Stimulated activated CD8-positive, alpha-beta memory T cell treated with anti-CD3 and anti-CD28 coated beads, Interleukin-7, amount 100 ng/mL, for 48 hours (primary cell): Measurements from ENCODE around the gene JMJD8.
A peak's percentile ranks its signal among the peaks of the same experiment; 100 is the strongest.
"Not testable (repeated sequence)": the region's sequence is repeated elsewhere in the genome, so short reads cannot be mapped to it uniquely, and the experiment has no call there.

Experiments used
- DNase-seq, 2 donors: peaks; one replicate each; pipeline ENCODE4 v3.0.0-alpha.2; 2020; ENCODE audit warnings: low read depth in 1 of 2; ENCODE audit errors: extremely low read depth in 1 of 2

JMJD8 gene

GRCh38 chr16:722835-723633 is 38.9 kb upstream of the JMJD8 start:
- no peak for DNase-seq

DNA sequence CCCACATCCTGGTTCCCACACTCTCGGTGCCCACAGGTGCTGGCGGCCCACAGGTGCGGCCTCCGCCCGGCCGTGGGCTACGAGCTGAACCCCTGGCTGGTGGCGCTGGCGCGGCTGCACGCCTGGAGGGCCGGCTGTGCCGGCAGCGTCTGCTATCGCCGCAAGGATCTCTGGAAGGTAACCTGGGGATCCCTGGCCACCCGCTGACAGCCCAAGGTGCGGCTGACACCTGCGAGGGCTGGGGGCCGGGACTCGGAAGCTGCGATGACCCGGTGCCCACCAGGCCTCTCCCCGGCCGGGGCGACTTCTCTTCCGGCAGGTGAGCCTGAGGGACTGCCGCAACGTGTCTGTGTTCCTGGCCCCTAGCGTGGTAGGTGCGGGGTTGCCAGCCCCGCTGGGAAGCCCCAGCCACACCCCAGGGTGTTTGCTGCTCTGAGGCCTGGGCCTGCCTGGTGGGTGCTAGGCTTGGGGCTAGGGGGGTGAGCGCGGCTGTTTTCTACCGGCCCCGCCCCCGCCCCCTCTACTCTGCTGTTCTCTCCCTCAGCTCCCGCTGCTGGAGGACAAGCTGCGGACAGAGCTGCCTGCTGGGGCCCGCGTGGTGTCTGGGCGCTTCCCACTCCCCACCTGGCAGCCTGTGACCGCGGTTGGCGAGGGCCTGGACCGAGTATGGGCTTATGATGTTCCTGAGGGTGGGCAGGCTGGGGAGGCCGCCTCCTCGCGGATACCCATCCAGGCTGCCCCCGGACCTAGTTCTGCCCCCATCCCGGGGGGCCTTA is 37.8 kb upstream of the JMJD8 start:
- no peak for DNase-seq

DNA sequence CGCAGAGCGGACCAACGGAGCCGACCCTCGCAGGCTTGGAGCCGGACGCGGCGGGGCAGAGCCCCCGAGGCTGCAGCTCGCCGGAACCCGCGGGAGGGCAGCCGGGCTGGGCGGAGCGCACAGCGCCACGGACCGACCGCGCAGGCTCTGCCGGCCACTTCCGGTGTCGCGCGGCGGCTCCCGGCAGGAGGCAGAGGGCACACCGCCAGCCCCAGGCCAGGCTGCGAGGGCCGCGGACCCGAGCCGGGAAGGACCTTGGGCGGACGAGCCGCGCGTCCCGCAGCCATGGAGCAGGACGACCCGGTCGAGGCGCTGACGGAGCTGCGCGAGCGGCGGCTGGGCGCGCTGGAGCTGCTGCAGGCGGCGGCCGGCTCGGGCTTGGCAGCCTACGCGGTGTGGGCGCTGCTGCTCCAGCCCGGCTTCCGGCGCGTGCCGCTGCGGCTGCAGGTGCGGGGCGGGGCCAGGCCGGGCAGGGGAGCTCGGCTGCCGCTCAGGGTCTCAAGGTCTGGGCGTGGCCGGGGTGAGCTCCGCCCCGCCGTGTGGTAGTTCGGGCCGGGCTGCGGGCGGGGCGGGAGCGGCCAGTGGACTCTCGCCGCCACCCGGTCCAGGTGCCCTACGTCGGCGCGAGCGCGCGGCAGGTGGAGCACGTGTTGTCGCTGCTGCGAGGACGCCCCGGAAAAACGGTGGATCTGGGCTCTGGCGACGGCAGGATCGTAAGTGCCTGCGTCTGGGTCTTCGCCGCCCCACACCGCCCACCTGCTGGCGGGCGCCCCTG is 37.0 kb upstream of the JMJD8 start, which contains the start of gene ANTKMT:
ANTKMT (plus strand) TSS at position 157 of the 775 bp plus-strand sequence; CDS start at position 286, 129 bp downstream.
- DNase-seq: peak; percentile 74 to 76

DNA sequence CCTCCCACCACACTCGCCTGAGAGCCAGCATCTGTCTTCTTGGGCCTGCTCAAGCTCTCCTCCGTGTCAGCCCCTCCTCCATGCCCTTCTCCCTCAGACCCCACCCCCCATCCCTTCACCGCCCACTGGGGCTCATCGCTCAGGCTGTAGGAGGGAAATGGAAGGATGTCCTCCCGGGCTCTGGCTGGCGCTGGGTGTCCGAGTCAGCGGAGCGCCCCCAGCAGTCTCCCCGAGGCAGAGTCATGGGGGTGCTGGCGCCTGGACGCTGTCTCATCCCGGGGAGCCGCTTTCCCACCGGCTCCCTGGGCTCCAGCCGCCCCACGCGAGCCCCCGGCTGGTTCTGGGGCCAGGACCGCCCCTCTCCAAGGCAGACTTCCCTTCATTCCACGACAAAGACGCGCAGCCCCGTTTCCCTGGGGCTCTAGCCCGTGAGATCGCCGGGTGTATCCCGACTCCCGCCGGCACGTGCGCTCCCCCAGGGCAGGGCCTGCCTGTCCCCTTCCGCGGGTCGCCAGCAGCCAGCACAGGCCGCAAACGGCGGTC is 36.4 kb upstream of the JMJD8 start:
- no peak for DNase-seq

DNA sequence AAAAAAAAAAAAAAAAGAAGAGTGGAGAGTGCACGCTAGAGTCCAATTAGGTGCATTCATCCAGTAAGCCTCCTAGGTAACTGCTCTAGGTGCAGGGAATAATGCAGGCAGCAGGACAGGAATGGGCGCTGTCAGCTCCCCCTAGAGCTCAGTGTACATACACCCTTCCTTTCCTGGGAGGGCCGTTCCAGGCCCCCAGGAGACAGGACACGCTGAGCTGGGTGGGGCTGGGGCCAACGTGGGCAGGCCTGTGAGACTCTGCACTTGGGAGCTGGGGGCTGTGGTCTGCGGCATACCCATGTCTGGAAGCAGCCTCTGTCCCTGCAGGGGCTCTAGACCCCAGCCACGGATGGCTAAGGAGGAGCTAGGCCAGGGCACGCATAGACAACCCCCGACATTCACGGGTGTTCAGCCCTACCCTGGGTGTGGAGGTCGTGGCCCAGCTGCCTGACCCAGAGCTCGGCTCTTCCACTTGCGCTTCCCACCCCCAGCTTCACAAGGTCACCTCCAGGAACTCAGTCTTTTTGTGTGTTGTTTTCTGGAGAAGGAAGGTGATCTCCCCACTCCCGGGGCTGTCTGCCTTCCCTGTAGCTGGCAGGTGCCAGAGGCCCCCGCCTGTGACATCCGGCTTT is 35.8 kb upstream of the JMJD8 start:
- DNase-seq: no peak

DNA sequence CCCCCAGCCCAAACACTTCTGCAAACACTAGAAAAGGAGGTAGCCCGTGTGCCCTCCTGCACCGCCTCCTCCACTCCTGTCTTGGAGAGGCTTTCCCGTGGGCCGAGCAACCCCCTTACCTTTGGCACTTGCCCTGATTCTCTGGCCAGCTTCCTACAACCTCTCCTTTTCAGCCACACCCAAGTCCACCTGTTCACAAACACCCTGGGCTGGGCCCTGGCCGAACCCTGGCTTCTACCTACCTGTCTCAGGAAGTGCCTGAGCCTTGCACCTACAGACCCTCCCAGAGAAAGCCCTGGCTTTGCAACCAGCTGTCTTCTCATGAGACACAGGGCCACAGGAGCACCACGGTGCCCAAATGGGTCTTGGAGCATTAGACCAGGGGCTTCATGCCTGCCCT is 34.8 kb upstream of the JMJD8 start:
- no peak for DNase-seq

- DNase-seq: no peak
Measured at GRCh38 chr16:718389-718788, 34.3 kb upstream of the JMJD8 start.

GRCh38 chr16:717450-718245 is 33.5 kb upstream of the JMJD8 start:
- DNase-seq: no peak

DNA sequence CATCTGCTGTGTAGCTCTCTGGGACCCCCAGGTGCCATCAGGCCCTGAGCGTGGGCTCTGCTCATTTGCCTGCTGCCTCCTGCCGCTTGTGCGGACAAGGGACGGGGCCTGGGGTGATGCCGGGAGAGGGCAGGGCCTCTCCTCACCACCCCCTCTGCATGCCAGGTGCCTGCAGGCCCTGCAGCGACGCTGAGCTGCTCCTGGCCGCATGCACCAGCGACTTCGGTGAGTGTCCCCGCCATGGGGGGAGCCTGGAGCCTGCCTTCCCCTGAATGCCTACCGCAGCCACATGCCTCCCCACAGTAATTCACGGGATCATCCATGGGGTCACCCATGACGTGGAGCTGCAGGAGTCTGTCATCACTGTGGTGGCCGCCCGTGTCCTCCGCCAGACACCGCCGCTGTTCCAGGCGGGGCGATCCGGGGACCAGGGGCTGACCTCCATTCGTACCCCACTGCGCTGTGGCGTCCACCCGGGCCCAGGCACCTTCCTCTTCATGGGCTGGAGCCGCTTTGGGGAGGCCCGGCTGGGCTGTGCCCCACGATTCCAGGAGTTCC is 32.7 kb upstream of the JMJD8 start:
- DNase-seq: no peak

GRCh38 chr16:716200-716568 is 32.0 kb upstream of the JMJD8 start:
- DNase-seq: no peak

- no peak for DNase-seq
Measured at GRCh38 chr16:715477-716199, 31.5 kb upstream of the JMJD8 start.

GRCh38 chr16:714558-715476 is 30.7 kb upstream of the JMJD8 start, which contains the start of gene METRN:
Gene METRN, plus strand, starts transcription at chr16:715118. Its CDS starts 172 bp downstream, at chr16:715290.
- DNase-seq: peak; percentile 83 to 84

DNA sequence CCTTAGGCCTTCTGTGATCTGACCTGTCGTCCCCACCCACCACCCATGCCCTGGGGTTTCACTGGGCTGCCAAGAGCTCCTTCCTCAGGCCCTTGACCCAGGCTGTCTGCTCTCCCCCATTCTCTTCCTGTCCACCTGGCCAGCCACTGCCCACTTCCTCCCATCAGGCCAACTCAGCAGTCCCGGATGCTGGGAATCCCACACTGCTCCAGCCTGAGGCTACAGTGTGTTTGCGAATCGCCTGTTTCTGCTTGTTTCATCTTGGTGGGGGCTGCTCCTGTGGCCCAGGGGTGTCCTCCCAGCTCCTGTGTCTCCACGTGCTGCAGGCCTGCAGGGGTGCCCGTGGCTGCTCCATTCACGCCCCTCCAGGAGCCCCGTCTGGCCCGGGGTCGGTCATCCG is 29.9 kb upstream of the JMJD8 start:
- no peak for DNase-seq

DNA sequence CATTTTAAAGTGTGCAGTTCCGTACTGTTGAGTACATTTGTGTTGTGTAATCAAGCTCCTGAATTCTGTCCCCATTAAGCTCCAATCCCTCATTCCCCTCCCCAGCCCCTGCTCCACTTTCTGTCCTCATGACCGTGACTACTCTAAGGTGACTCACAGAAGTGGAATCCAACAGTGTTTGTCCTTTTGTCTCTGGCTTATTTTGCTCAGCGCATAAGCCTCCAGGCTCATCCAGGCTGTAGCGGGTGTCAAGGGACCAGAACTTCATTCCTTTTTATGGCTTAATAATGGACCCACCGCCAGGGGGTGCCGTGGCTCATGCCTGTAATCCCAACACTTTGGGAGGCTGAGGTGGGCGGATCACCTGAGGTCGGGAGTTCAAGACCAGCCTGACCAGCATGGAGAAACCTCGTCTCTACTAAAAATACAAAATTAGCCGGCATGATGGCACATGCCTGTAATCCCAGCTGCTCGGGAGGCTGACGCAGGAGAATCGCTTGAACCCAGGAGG is 28.7 kb upstream of the JMJD8 start:
- DNase-seq: not testable (repeated sequence)

- DNase-seq: no peak
Measured at GRCh38 chr16:711548-712320, 27.6 kb upstream of the JMJD8 start.

GRCh38 chr16:711084-711483 is 26.9 kb upstream of the JMJD8 start:
- DNase-seq: no peak
